Loucy (cell line): ENCODE data around the gene PSEN1.

Experiments
- EZH2phosphoT487 ChIP-seq: fragments of 200-600 bp; IDR thresholded peaks from 2 replicates; pipeline ENCODE4 v1.6.1; 2018; ENCODE audit warnings: antibody characterized with exemption, mild to moderate bottlenecking, moderate library complexity, borderline replicate concordance
- TF ChIP-seq, protein P1 (sequence below): fragments of 200-600 bp; sonication (generic); conservative IDR thresholded peaks from 2 replicates; pipeline ENCODE4 v1.5.1; 2014; ENCODE audit warnings: mild to moderate bottlenecking, antibody characterized with exemption, low read length

DNA sequence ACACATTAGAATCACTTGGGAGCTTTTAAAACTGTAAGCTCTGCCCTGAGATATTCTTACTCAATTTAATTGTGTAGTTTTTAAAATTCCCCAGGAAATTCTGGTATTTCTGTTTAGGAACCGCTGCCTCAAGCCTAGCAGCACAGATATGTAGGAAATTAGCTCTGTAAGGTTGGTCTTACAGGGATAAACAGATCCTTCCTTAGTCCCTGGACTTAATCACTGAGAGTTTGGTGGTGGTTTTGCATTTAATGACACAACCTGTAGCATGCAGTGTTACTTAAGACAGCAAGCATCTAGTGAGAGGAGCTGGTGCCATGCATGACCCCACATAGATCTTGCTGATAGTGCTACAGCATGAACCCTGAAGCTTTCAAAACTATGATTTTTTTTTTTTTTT lies 81.1 kb downstream of the PSEN1 start:
- no peak for TF ChIP-seq EZH2phosphoT487
- TF ChIP-seq, protein P1, sequence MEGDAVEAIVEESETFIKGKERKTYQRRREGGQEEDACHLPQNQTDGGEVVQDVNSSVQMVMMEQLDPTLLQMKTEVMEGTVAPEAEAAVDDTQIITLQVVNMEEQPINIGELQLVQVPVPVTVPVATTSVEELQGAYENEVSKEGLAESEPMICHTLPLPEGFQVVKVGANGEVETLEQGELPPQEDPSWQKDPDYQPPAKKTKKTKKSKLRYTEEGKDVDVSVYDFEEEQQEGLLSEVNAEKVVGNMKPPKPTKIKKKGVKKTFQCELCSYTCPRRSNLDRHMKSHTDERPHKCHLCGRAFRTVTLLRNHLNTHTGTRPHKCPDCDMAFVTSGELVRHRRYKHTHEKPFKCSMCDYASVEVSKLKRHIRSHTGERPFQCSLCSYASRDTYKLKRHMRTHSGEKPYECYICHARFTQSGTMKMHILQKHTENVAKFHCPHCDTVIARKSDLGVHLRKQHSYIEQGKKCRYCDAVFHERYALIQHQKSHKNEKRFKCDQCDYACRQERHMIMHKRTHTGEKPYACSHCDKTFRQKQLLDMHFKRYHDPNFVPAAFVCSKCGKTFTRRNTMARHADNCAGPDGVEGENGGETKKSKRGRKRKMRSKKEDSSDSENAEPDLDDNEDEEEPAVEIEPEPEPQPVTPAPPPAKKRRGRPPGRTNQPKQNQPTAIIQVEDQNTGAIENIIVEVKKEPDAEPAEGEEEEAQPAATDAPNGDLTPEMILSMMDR: no peak
